NCI-H1694 (cell line): ENCODE measurements around the gene BAD.

Experiments used
- DNase-seq: peaks from one replicate; lab custom pipeline; 2025; lab: John Stamatoyannopoulos, UW

Gene BAD

GRCh38 chr11:64275841-64276240, 8.6 kb downstream of the BAD start:
- DNase-seq: no peak

- no peak for DNase-seq
Observed at GRCh38 chr11:64275031-64275800, 9.2 kb downstream of the BAD start.

GRCh38 chr11:64269540-64270220, 14.8 kb downstream of the BAD start:
- DNase-seq: peak; percentile 98

- no peak for DNase-seq
Observed at GRCh38 chr11:64268893-64269539, 15.4 kb downstream of the BAD start.

- no peak for DNase-seq
Observed at GRCh38 chr11:64268025-64268892, 16.2 kb downstream of the BAD start.

GRCh38 chr11:64267207-64267945, 17.1 kb downstream of the BAD start:
- DNase-seq: no peak

- DNase-seq: no peak
Observed at GRCh38 chr11:64266339-64266738, 18.1 kb downstream of the BAD start.

- no peak for DNase-seq
Observed at GRCh38 chr11:64265176-64266160, 19.0 kb downstream of the BAD start.

GRCh38 chr11:64264371-64264852, 20.1 kb downstream of the BAD start:
- no peak for DNase-seq

- no peak for DNase-seq
Observed at GRCh38 chr11:64263947-64264317, 20.5 kb downstream of the BAD start.

GRCh38 chr11:64263021-64263946, 21.2 kb downstream of the BAD start:
- DNase-seq: no peak

- no peak for DNase-seq
Observed at GRCh38 chr11:64262271-64263002, 22.0 kb downstream of the BAD start.

GRCh38 chr11:64261556-64262080, 22.8 kb downstream of the BAD start:
- DNase-seq: no peak

- no peak for DNase-seq
Observed at GRCh38 chr11:64260147-64260708, 24.2 kb downstream of the BAD start.

- DNase-seq: no peak
Observed at GRCh38 chr11:64259533-64260067, 24.9 kb downstream of the BAD start.

GRCh38 chr11:64258946-64259532, 25.4 kb downstream of the BAD start:
- DNase-seq: no peak

GRCh38 chr11:64258356-64258755, 26.1 kb downstream of the BAD start:
- DNase-seq: no peak
